GM21529 (cell line): ENCODE measurements around the gene DR1.

Source experiments
- ATAC-seq: cut with Tn5 transposase; IDR thresholded peaks from one replicate; pipeline ENCODE4 v1.9.1; 2021; ENCODE audit not compliant: unreplicated experiment

DR1 gene

DNA sequence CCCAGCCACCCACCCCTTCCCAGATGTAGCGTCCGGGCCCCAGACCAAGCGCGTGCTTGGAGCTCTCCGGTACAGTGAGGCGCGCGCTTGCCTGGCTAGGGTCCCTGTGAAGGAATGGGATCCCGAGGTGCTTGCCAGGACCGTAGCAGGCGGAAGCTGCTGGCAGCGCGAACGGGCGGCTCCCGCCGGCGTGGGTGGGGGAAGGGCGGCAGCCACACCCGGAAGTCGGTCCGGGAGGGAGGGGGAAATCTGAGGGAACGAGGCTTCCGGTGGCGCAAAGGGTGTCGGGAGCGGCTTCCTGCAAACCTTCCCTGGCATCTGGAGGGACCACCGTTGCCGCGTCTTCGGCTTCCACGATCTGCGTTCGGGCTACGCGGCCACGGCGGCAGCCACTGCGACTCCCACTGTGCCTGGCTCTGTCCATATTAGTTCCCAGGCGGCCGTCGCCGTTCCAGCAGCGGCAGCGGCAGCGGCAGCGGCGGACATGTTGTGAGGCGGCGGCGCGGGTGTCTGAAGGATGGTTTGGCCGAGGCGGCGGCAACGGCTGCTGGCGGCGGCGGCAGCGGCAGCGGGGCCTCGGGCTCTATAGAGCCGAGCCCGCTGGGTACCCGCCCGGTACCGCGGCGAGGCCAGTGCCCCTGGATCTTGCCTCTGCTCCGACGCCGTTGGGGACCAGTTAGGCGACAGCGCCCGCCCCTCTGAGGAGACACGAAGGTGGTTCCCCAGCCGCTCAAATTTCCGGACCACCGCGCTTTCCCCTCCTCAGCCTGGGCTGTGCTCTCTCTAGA lies at the start of gene DR1:
DR1 (plus strand) TSS at position 275 of the 788 bp plus-strand sequence. CDS start 739 bp downstream, outside the sequence.
- peak; percentile 74 for ATAC-seq

DNA sequence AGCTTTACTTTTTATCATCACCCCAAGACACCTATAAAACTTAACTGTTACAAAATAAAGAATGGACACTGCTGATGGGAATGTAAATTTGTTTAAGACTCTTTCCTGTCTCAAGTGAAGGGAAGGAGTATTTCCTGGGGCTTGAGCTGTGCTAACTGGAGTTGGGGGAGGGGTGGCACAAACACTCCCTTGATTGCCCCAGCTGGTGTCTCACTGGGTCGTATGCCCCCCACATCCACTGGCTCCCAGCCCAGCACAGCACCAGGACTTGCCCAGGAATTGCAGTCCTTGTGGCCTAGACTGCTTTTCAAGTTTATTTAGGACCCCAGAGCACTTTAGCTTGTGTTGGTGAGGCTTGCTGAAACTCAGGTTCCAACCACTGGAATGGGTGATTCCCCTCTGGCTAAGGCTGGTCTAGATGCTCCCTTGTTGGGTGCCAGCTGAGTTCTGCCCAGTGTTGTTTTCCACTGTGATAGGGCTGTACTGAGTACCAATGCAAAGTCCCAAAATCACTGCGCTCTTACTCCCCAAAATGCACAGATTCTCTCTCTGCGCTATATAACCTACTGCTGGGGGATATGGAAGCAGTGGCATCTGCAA lies 49.1 kb upstream of the DR1 start:
- ATAC-seq, result no peak

DNA sequence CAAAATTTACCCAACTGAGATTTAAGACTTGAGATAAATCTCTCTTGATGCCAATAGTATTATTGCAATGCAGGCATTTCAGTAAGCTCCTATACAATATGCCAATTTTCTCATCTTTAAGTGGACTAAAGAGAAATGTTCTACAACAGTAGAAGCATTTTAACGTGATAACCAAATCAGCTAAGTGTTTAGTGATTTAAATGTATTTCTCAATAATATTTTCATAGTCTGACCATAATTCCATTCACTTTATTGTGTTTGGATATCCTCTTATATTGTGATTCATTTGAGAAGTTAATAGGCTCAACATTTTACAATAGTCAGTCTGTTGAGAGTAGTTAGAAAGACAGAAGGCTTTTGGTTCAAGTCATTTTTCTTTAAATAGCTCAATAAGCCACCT lies 44.6 kb upstream of the DR1 start:
- no peak for ATAC-seq

DNA sequence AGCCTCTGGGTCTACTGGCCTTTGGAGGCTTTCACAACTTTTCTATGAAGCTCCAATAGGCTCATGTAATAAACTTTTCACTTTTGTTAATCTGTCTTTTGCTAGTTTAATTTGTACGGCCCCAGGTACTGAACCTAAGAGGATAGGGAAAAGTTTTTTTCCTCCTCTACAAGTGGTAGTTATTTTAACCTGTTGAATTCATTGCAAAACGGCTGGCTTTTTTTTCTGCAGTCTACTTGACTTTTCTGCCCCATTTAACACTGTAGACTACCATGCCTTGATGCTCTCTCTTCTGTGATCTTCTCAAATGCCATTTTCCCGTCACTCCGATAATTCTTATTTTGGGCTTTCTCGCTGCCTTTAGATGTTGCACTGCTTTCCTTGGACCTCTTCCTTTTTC lies 43.6 kb upstream of the DR1 start:
- ATAC-seq, result no peak

- ATAC-seq, result peak; percentile 47
Measured at GRCh38 chr1:93304716-93305138, 41.0 kb upstream of the DR1 start.

- ATAC-seq, result no peak
Measured at GRCh38 chr1:93306920-93307319, 38.8 kb upstream of the DR1 start.

GRCh38 chr1:93313026-93313425 lies 32.7 kb upstream of the DR1 start:
- no peak for ATAC-seq

GRCh38 chr1:93317207-93317606 lies 28.5 kb upstream of the DR1 start:
- no peak for ATAC-seq

GRCh38 chr1:93317943-93318342 lies 27.8 kb upstream of the DR1 start:
- no peak for ATAC-seq

DNA sequence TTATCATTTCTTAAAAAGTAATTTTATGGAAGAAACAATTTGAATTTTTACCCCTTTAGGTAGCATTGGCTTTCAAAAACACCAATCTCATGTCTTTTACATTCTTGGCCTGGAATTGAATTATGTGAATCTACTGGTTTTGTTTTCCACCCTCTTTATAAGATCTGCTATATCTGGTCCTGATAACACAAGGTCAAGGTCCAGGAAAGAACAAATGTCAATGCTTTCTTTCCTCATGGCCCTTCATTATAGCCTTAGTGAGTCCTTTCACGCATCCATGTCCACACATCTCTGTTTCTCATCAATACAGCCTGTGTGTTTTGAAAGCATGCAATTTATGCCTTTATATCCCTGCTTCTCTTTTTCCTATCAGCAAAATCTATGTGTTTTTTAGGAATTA lies 24.0 kb upstream of the DR1 start:
- no peak for ATAC-seq

- ATAC-seq, result no peak
Measured at GRCh38 chr1:93322349-93322748, 23.4 kb upstream of the DR1 start.

DNA sequence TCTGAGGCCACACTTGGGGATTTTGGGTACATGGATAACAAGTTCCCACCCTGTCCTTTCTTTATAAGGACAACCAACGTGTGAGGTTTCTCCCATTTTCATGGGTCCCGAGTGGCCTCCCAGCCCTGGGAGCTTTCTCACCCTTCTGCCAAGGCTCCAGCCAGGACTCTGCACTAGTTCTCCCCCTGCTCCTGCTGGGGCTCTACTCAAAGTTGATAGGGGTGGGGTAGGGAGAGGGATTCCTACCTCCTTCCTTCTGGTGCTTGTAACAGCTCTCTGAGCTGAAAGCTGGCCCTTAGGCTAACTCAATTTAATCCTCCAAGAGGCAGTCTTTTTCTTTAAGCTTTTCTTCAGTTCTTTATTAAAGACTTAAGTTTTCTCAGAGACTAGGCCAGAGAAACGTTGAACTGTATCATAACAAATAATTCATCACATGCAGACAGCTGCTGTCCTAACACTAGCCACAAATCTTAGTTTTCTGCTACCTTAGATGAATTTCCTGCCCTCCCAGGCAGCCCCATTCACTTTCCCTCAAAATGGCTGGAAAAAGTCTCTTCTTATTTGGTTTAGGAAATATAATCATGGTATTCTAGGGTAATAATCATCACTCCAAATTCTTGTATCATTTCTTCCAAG lies 22.4 kb upstream of the DR1 start:
- ATAC-seq, result no peak

DNA sequence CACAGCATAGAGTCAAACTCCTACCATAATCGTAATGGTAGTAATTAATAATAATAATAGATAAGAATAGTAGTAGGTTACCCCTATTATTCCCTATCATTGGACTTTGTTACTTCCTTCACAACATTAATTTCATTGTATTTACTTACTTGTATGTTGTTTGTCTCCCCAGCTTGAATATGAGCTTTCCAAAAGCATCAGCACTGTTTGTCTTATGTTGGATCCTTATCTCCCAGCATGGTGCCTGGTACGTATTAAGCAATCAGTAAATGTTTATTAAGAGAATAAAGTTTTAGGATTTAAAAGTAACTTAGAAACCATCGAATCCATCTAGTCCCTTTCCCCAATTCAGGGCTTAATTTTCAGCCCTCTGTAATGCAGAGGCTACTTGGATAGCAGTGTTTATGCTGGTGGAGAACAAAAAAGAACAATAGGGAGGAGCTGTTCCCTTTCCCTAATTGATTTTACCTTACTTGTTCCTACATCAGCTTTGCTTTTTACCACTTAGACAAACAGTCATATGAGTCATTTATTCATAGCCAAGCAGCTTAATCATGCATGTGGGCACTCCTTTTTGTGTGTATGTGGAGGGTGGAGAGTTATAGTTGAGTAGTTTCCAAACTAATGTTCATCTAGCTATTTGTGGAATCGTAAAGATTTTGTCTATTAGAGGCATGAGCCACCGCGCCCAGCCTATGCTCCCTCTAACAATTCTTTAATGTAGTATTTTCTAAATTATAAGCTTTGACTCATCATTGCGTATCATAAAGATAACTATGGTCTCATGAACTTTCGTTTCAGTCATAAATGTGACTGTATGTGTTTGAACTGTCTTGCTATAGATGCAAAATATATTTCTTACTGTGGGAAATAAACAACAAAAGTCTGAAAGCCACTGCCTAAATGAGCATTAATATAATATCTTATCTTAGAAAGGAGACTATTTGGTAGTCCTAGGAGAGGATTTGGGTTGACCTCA lies 20.9 kb upstream of the DR1 start:
- no peak for ATAC-seq

GRCh38 chr1:93328809-93329760 lies 16.6 kb upstream of the DR1 start:
- ATAC-seq, result peak; percentile 85

DNA sequence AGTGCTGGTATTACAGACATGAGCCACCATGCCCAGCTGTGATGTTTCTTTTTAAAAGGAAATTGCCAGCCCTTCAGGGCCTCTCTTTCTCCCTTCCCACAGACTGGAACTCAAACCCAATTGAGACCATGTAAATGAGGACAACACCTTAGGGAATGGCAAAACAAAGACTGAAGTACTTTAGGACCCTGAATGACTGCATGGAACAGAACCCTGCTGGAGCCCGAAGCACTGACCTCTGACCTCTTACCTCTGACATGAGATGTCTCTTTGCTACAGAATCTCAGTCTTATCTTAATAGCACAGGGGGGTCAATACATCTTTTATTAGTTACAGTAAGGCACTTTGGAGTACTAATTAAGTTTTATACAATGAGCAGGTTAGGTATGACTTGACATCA lies 15.5 kb upstream of the DR1 start:
- no peak for ATAC-seq

GRCh38 chr1:93330617-93331016 lies 15.1 kb upstream of the DR1 start:
- ATAC-seq, result no peak

DNA sequence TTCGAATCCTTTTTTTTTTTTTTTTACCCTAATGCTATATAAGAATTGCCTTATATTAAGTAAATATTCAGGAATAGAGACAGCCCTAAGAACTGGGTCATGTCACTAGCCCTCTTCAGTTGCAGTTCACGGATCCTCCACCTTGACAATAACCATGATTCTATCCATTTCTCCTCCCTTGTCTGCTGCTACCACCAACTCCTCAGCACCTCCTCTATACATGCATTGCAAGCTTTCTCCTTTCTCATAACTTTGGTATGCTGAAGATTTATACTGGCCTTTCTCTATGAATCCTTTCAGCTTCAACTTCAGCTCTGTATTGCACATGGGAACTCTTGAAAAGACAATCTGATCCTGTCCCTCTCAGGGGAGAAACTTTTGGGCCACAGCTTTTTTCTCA lies 14.3 kb upstream of the DR1 start:
- ATAC-seq, result no peak

DNA sequence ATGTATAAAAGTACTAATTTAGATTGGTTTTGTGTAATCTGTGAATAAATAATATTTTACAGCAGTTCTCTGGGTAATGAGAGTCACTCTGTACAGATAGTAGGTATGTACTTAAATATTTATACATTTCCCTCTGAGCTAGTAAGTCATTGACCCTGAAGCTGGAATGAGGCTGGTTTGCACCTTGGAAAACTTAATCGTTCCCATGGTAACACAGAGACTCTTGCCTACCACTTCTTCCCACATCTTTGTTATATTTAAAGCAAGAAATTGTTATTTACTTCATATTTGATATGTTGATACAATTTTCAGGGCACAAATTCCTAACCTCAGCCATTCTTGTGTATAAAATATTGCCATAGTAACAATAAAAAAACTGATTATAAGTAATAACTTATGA lies 13.3 kb upstream of the DR1 start:
- no peak for ATAC-seq

DNA sequence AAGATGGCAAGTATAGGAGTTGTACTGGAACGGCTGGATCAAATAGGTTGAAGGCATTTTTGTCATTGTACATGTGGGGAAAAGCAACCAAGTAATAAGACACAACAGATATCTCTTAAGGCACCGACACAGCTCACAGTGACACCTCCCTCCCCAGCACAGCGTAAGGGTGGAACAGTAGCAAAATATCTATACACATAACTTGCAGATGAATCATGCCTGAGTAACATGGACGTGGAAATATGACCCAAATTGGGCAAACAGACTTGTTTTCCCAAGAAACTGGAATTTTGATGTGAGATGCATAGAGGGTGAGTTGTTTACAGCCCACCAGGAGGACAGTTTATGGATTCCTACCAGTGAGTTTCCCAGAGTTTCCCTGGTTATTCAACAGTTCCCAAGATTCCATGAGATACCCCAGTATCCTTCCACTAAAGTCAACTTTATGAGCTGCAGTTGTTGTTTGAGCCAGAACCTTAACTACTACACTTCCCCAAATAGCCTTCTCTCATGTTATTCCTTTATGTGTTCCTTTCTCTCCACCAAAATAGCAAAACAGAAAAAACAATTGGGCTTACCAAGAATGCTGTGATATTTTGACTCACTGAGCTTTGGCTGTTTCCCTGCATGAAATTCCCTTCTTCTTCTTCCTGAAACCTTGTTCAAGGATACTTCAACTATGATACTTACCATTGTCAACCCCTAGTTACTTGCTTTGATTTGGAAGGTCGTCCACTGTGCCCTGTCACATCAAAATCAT lies 7.1 kb upstream of the DR1 start:
- ATAC-seq, result no peak
